Caki2 (cell line): Measurements from ENCODE around the gene SLC41A3. TPM values are rescaled to one million over a fixed set of nuclear protein-coding genes. Genes with fewer than 3 reads are reported as not detected.
A peak's percentile ranks its signal among the peaks of the same experiment; 100 is the strongest.
"Not testable (repeated sequence)": the region's sequence is repeated elsewhere in the genome, so short reads cannot be mapped to it uniquely, and the experiment has no call there.

Source experiments
- DNase-seq: peaks from one replicate; pipeline ENCODE4 v3.0.0-alpha.2; 2015; ENCODE audit warnings: low read depth
- in situ Hi-C: cut with HindIII; loops from 2 replicates; pipeline ENCODE4 v1.10.0; 2016; ENCODE audit warnings: low sequenced_read_pairs, low pct_unique_long_range_greater_than_20kb, mixed read lengths
- total RNA-seq: library from RNA; depleted of rRNA; stranded (reverse); fragments of >200 nt; shearing (Covaris generic); gene quantifications from 2 replicates; pipeline ENCODE4 v1.2.3, GENCODE V29; 2014; ENCODE audit warnings: low replicate concordance

SLC41A3 gene
- total RNA-seq, 1 experiment from 2014 or later = 49.5 TPM

- peak; percentile 84 for DNase-seq
- in situ Hi-C loops = no loop called here
These were observed 93.5 kb downstream of the SLC41A3 start for GRCh38 chr3:125990253-125990970.

GRCh38 chr3:125984951-125985350 is 99.0 kb downstream of the SLC41A3 start:
- in situ Hi-C loops, DNase-seq: not testable (repeated sequence)

GRCh38 chr3:125977104-125977503 is 106.8 kb downstream of the SLC41A3 start:
- DNase-seq, in situ Hi-C loops: not testable (repeated sequence)

- DNase-seq, in situ Hi-C loops: not testable (repeated sequence)
These were observed 107.9 kb downstream of the SLC41A3 start for GRCh38 chr3:125976003-125976390.

GRCh38 chr3:125975245-125976002 is 108.5 kb downstream of the SLC41A3 start:
- in situ Hi-C loops, DNase-seq: not testable (repeated sequence)

- in situ Hi-C loops = not testable (repeated sequence)
- peak; percentile 29 for DNase-seq
These were observed 111.7 kb downstream of the SLC41A3 start for GRCh38 chr3:125971997-125972944.

GRCh38 chr3:125968701-125969592 is 115.0 kb downstream of the SLC41A3 start, which contains the start of gene ROPN1B:
ROPN1B (plus strand) TSS chr3:125969178; CDS start chr3:125972055, 2,877 bp downstream.
- DNase-seq, in situ Hi-C loops: not testable (repeated sequence)

GRCh38 chr3:125968121-125968520 is 115.8 kb downstream of the SLC41A3 start:
- in situ Hi-C loops, DNase-seq: not testable (repeated sequence)

GRCh38 chr3:125967156-125967555 is 116.8 kb downstream of the SLC41A3 start:
- in situ Hi-C loops = no loop called here
- DNase-seq = no peak

- in situ Hi-C loops = no loop called here
These were observed 118.4 kb downstream of the SLC41A3 start for GRCh38 chr3:125965505-125965904.

GRCh38 chr3:125963834-125964233 is 120.1 kb downstream of the SLC41A3 start:
- in situ Hi-C loops, DNase-seq: not testable (repeated sequence)

More at GRCh38 chr3:125965505-125965904, 118.4 kb downstream of the SLC41A3 start:
- no peak for DNase-seq

- DNase-seq = no peak
- in situ Hi-C loops = no loop called here
These were observed 122.7 kb downstream of the SLC41A3 start for GRCh38 chr3:125961289-125961589.

GRCh38 chr3:125960456-125961288 is 123.3 kb downstream of the SLC41A3 start:
- no peak for DNase-seq
- in situ Hi-C loops = no loop called here

- in situ Hi-C loops = no loop called here
- no peak for DNase-seq
These were observed 123.9 kb downstream of the SLC41A3 start for GRCh38 chr3:125960066-125960424.

GRCh38 chr3:125959317-125960065 is 124.4 kb downstream of the SLC41A3 start:
- no peak for DNase-seq
- in situ Hi-C loops = no loop called here
